ENCODE results near the gene LEKR1. TPM values are rescaled to one million over a fixed set of nuclear protein-coding genes. Genes with fewer than 3 reads are reported as not detected.
A peak's percentile ranks its signal among the peaks of the same experiment; 100 is the strongest.

Gene LEKR1
- total and polyA plus RNA-seq, 2 donors (not counting 3 experiments of a cell fraction or from before 2014, with no cell fraction given), result 0.07 to 0.64 TPM

- H3K36me3 ChIP-seq (ENCODE audit: control insufficient read depth in 2 of 2, extremely low read depth in 1 of 2, insufficient read depth in 2 of 2, low read length in 2 of 2), result no peaks in the 10 kb centered on the region
- H3K9me1 ChIP-seq (replicated peaks; ENCODE audit: control insufficient read depth, extremely low read depth, insufficient read depth, low read length), result no peaks in the 10 kb centered on the region
- no peaks in the 10 kb centered on the region for H3K79me2 ChIP-seq (ENCODE audit: control insufficient read depth, insufficient read depth, low read length)
- H3K4me2 ChIP-seq (ENCODE audit: insufficient read depth, low read length), result no peak overlapping the region
- no TSS peak for BruUV-seq (replicated peaks)
- no peaks in the 10 kb centered on the region for H3K27me3 ChIP-seq (ENCODE audit: control insufficient read depth in 2 of 2, insufficient read depth in 2 of 2, low read length in 2 of 2)
- DNase-seq (ENCODE audit: low read depth, low spot score) (peak; percentile 10), FAIRE-seq (peak; percentile 12)
- no peaks in the 10 kb centered on the region for H4K20me1 ChIP-seq (replicated peaks; ENCODE audit: control insufficient read depth, extremely low read depth, insufficient read depth, low read length)
- dilution Hi-C loops (cut with MboI; ENCODE audit: extremely low pct_ligation_motif_present, low sequenced_read_pairs) (no loop called here), intact Hi-C loops (cut with micrococcal nuclease) (loop anchor here (1.0 kb wide), 1 partner anchor 231 kb away; no protein-coding TSS in a partner anchor)
- peak overlapping the region; percentile 98 for H3K27ac ChIP-seq (ENCODE audit: insufficient read depth, low read depth, low read length)
- H3K4me3 ChIP-seq (replicated peaks in 1 of 3; ENCODE audit: insufficient read depth in 1 of 3, low read depth in 1 of 3, low read length in 3 of 3), result no peak overlapping the region
- peak overlapping the region; percentile 6 for H3K9ac ChIP-seq (replicated peaks; ENCODE audit: extremely low read depth, insufficient read depth, low read length)
- TF ChIP-seq EZH2 (IDR thresholded peaks at IDR 0.05; ENCODE audit: borderline replicate concordance, low read depth, low read length, severe bottlenecking), result no peak
- no peak for TF ChIP-seq MAX (IDR thresholded peaks at IDR 0.05; ENCODE audit: insufficient read depth, insufficient read length)
- no peak for TF ChIP-seq FOS (IDR thresholded peaks at IDR 0.05; ENCODE audit: borderline replicate concordance, insufficient read depth, low read length)
- TF ChIP-seq MYC (IDR thresholded peaks at IDR 0.05; ENCODE audit: low read depth, low read length), result no peak
- TF ChIP-seq POLR2A (IDR thresholded peaks at IDR 0.05; ENCODE audit: low read depth, low read length), result no peak
- TF ChIP-seq POLR2AphosphoS5 (IDR thresholded peaks at IDR 0.05; ENCODE audit: insufficient read depth, low read depth, low read length), result no peak
- no peak for TF ChIP-seq JUN (IDR thresholded peaks at IDR 0.05; ENCODE audit: borderline replicate concordance, insufficient read depth, insufficient read length, low read depth)
- TF ChIP-seq GATA2 (IDR thresholded peaks at IDR 0.05; ENCODE audit: insufficient read depth, insufficient read length, low read depth, low read length), result no peak
- TF ChIP-seq, protein P1, sequence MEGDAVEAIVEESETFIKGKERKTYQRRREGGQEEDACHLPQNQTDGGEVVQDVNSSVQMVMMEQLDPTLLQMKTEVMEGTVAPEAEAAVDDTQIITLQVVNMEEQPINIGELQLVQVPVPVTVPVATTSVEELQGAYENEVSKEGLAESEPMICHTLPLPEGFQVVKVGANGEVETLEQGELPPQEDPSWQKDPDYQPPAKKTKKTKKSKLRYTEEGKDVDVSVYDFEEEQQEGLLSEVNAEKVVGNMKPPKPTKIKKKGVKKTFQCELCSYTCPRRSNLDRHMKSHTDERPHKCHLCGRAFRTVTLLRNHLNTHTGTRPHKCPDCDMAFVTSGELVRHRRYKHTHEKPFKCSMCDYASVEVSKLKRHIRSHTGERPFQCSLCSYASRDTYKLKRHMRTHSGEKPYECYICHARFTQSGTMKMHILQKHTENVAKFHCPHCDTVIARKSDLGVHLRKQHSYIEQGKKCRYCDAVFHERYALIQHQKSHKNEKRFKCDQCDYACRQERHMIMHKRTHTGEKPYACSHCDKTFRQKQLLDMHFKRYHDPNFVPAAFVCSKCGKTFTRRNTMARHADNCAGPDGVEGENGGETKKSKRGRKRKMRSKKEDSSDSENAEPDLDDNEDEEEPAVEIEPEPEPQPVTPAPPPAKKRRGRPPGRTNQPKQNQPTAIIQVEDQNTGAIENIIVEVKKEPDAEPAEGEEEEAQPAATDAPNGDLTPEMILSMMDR (IDR thresholded peaks at IDR 0.05; ENCODE audit: extremely low read depth in 1 of 2, insufficient read depth in 1 of 2, low read depth in 1 of 2, low read length in 2 of 2), result no peak
- H3K9me3 ChIP-seq (replicated peaks; ENCODE audit: control insufficient read depth, insufficient read depth, low read length), result no peaks in the 10 kb centered on the region
- no peak overlapping the region for H2AFZ ChIP-seq (ENCODE audit: low read depth, low read length)
- peaks cover 37% of the 10 kb centered on the region for H3K4me1 ChIP-seq (ENCODE audit: control insufficient read depth, extremely low read depth, insufficient read depth, low read length)
- POLR2A ChIA-PET, result no interaction called here
- CTCF ChIA-PET, result no interaction called here
Observed at GRCh38 chr3:156782921-156783320, 43.2 kb upstream of the LEKR1 start.

Measured in endothelial cell of umbilical vein (primary cell).